NCI-H226 (cell line): ENCODE data around the gene CAND2.
A peak's percentile ranks its signal among the peaks of the same experiment; 100 is the strongest.

ENCODE experiments used
- DNase-seq: peaks from one replicate; pipeline ENCODE4 v3.0.0-alpha.2; 2015

The CAND2 gene

GRCh38 chr3:12796171-12797123, at the start of gene CAND2:
CAND2 (plus strand) TSS chr3:12796680; CDS start chr3:12796721, 41 bp downstream.
- peak; percentile 45 for DNase-seq

GRCh38 chr3:12748477-12748876, 48.0 kb upstream of the CAND2 start:
- no peak for DNase-seq

GRCh38 chr3:12750223-12750622, 46.3 kb upstream of the CAND2 start:
- peak; percentile 90 for DNase-seq

GRCh38 chr3:12750658-12751071, 45.8 kb upstream of the CAND2 start:
- peak; percentile 81 for DNase-seq

GRCh38 chr3:12751571-12751970, 44.9 kb upstream of the CAND2 start:
- DNase-seq = peak; percentile 92

- no peak for DNase-seq
These were observed 44.4 kb upstream of the CAND2 start for GRCh38 chr3:12752102-12752501.

- no peak for DNase-seq
These were observed 43.7 kb upstream of the CAND2 start for GRCh38 chr3:12752809-12753208.

GRCh38 chr3:12753275-12754028, 43.0 kb upstream of the CAND2 start:
- DNase-seq = peak; percentile 37

- DNase-seq = no peak
These were observed 42.2 kb upstream of the CAND2 start for GRCh38 chr3:12754313-12754712.

- no peak for DNase-seq
These were observed 40.7 kb upstream of the CAND2 start for GRCh38 chr3:12755754-12756153.

- no peak for DNase-seq
These were observed 40.3 kb upstream of the CAND2 start for GRCh38 chr3:12756175-12756574.

GRCh38 chr3:12756635-12757034, 39.8 kb upstream of the CAND2 start:
- no peak for DNase-seq

GRCh38 chr3:12758025-12758781, 38.3 kb upstream of the CAND2 start:
- DNase-seq = peak; percentile 69

GRCh38 chr3:12759097-12759679, 37.3 kb upstream of the CAND2 start, which contains the start of gene TMEM40:
TMEM40 (minus strand) TSS chr3:12759259; CDS start chr3:12749832, 9,427 bp downstream.
- DNase-seq = peak; percentile 65

- no peak for DNase-seq
These were observed 36.6 kb upstream of the CAND2 start for GRCh38 chr3:12759693-12760565.

- no peak for DNase-seq
These were observed 32.2 kb upstream of the CAND2 start for GRCh38 chr3:12764171-12764776.

- DNase-seq = no peak
These were observed 29.9 kb upstream of the CAND2 start for GRCh38 chr3:12766541-12766940.

- DNase-seq = no peak
These were observed 27.6 kb upstream of the CAND2 start for GRCh38 chr3:12768579-12769527.

- DNase-seq = no peak
These were observed 26.7 kb upstream of the CAND2 start for GRCh38 chr3:12769761-12770160.

GRCh38 chr3:12771236-12771635, 25.2 kb upstream of the CAND2 start:
- no peak for DNase-seq
